Stimulated activated CD8-positive, alpha-beta memory T cell treated with anti-CD3 and anti-CD28 coated beads, Interleukin-4, amount 100 ng/mL, for 24 hours (primary cell): Measurements from ENCODE around the gene SLC25A11.

Source experiments
- DNase-seq: peaks from one replicate; pipeline ENCODE4 v3.0.0-alpha.2; 2020; ENCODE audit warnings: low read depth

SLC25A11 gene

DNA sequence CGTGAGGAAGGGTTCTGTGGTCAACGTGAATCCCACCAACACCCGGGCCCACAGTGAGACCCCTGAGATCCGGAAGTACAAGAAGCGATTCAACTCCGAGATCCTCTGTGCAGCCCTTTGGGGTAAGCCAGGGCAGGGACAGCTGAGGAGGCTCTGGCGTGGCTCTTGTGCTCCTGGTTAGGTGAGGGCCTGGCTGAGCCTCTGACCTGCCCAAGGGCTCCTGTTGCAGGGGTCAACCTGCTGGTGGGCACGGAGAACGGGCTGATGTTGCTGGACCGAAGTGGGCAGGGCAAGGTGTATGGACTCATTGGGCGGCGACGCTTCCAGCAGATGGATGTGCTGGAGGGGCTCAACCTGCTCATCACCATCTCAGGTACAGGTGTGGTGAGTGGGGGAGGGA, 44.7 kb downstream of the SLC25A11 start:
- DNase-seq, result no peak

DNA sequence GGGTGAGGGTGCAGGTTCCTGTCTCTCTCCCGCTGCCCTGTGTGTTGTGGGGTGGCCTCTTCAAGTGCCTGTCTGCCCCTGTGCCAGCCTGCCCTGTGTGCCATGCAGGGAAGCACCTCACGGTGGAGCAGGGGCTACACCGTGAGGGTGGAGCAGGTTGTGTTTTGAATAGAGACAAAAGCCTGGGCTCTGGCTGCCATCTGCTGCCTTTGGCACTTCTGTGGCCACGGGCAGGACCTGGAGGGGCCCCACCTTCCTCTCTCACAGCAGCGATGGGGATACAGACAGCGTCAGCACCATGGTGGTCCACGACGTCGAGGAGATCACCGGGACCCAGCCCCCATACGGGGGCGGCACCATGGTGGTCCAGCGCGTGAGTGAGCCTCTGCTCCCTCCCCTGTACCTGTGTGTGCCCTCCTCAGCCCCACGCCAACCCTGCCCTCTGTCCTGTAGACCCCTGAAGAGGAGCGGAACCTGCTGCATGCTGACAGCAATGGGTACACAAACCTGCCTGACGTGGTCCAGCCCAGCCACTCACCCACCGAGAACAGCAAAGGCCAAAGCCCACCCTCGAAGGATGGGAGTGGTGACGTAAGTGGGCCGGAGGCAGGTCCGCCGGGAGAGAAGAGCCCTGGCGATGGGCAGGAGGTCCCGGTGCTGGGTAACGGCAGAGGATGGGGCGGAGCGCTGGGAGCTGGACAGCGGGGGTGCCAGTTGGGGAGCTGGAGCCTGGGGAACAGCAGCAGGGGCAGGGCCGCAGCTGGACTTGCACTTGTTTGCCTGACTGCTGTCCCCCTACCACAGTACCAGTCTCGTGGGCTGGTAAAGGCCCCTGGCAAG, 45.9 kb downstream of the SLC25A11 start:
- no peak for DNase-seq

DNA sequence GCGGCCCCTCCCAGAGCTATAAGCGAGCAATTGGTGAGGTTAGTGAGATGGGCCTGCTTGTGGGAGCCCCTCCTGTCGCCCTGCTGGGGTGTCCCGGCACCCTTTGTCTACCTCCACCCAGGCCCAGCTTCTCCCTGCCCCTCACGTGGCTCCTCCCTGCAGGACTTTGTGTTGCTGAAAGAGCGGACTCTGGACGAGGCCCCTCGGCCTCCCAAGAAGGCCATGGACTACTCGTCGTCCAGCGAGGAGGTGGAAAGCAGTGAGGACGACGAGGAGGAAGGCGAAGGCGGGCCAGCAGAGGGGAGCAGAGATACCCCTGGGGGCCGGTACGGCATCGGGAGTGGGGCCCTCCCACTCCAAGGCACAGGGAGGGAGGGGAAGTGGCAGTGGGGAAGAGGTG, 46.6 kb downstream of the SLC25A11 start:
- DNase-seq, result no peak

DNA sequence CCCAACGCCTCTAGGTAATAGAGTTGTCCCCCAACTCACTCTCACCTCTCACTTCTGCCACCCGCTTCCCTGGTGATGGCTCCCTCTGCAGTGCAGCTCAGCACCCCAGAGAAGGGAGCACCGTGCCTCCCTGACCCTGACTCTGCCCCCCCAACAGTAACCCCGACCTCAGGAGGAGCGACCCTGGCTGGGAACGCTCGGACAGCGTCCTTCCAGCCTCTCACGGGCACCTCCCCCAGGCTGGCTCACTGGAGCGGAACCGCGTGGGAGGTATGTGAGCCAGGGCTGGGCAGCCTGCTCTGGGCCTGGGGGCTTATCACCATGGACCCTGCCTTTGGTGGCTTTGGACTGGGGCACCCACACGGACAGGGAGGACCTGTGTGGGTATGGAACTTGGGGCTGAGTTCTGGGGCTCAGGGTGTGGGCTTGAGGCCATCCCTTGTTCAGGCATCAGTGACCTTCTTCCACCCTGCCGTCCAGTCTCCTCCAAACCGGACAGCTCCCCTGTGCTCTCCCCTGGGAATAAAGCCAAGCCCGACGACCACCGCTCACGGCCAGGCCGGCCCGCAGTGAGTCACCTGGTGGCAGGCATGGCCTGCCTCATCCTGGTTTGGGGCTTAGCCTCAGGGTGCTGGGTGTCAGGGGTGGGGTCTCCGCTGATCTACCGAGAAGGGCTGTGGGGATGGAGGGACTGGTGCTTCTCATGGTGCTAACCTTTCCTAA, 47.2 kb downstream of the SLC25A11 start:
- DNase-seq, result no peak

DNA sequence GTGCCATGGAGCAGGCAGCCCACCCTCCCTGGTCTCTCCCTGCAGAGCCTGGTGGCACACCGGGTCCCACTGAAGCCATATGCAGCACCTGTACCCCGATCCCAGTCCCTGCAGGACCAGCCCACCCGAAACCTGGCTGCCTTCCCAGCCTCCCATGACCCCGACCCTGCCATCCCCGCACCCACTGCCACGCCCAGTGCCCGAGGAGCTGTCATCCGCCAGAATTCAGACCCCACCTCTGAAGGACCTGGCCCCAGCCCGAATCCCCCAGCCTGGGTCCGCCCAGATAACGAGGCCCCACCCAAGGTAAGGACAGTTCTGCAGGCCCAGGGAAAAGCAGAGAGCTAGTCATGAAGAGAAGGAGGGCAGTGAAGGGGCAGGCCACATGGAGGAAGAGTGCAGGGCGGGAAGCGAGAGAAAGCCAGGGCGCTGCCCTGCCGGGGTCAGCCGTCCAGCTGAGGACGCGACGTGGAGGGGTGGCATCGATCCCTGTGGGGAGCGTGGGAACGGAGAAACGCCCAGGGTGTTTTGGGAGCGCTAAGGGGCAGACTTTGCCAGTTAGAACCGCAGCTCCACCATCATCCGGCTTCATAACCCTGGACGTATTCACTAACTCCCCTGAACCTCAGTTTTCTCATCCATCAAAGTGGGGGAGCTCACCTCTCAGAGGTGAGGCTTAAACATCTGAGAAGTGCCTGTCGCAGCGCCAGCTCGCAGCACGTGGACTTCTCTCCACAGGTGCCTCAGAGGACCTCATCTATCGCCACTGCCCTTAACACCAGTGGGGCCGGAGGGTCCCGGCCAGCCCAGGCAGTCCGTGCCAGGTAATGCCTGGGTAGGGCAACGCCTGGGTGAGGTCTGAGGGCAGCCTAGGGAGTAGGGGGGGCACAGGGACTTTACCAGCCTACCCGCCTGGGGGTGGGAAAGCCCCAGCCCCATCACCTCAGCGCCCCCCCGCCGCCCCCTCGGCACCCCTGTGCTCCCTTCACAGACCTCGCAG, 48.1 kb downstream of the SLC25A11 start:
- DNase-seq, result no peak

DNA sequence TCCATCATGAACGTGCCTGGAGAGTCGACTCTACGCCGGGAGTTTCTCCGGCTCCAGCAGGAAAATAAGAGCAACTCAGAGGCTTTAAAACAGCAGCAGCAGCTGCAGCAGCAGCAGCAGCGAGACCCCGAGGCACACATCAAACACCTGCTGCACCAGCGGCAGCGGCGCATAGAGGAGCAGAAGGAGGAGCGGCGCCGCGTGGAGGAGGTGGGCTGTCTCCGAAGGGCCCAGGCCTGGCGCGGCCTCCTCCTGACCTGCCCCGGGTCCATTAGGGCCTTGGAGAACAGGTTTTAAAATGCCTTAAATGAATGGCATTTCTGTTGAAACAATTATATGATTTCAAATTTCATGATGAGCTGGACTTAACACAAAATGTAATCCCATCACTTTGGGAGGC, 52.3 kb downstream of the SLC25A11 start:
- DNase-seq, result no peak
